SKM-1 (cell line): ENCODE measurements around the gene MYCBP2.
"Not testable (repeated sequence)": the region's sequence is repeated elsewhere in the genome, so short reads cannot be mapped to it uniquely, and the experiment has no call there.

Experiments used
- DNase-seq: peaks from one replicate; lab custom pipeline; 2025; ENCODE audit not compliant: unreplicated experiment; lab: John Stamatoyannopoulos, UW

The MYCBP2 gene

GRCh38 chr13:77326905-77327604, at the start of gene MYCBP2:
Gene MYCBP2 (minus strand): TSS chr13:77327094. CDS start chr13:77326775, 319 bp downstream.
- peak; percentile 97 for DNase-seq

GRCh38 chr13:77375560-77376108, 48.7 kb upstream of the MYCBP2 start:
- DNase-seq, result no peak

GRCh38 chr13:77374786-77375185, 47.9 kb upstream of the MYCBP2 start:
- DNase-seq, result no peak

GRCh38 chr13:77374339-77374738, 47.4 kb upstream of the MYCBP2 start:
- DNase-seq, result no peak

- DNase-seq, result no peak
These were observed 46.6 kb upstream of the MYCBP2 start for GRCh38 chr13:77373502-77373901.

- DNase-seq, result no peak
These were observed 45.4 kb upstream of the MYCBP2 start for GRCh38 chr13:77372275-77372674.

- no peak for DNase-seq
These were observed 44.0 kb upstream of the MYCBP2 start for GRCh38 chr13:77370888-77371287.

- DNase-seq, result no peak
These were observed 35.3 kb upstream of the MYCBP2 start for GRCh38 chr13:77362166-77362565.

- DNase-seq, result peak; percentile 23
These were observed 33.3 kb upstream of the MYCBP2 start for GRCh38 chr13:77360032-77360685.

- no peak for DNase-seq
These were observed 32.3 kb upstream of the MYCBP2 start for GRCh38 chr13:77359171-77359570.

GRCh38 chr13:77358001-77358400, 31.1 kb upstream of the MYCBP2 start:
- no peak for DNase-seq

- DNase-seq, result no peak
These were observed 29.3 kb upstream of the MYCBP2 start for GRCh38 chr13:77356155-77356554.

GRCh38 chr13:77353995-77354394, 27.1 kb upstream of the MYCBP2 start:
- peak; percentile 93 for DNase-seq

GRCh38 chr13:77351315-77351714, 24.4 kb upstream of the MYCBP2 start:
- DNase-seq, result no peak

- no peak for DNase-seq
These were observed 23.9 kb upstream of the MYCBP2 start for GRCh38 chr13:77350811-77351210.

GRCh38 chr13:77349365-77349764, 22.5 kb upstream of the MYCBP2 start:
- no peak for DNase-seq

- DNase-seq, result not testable (repeated sequence)
These were observed 20.5 kb upstream of the MYCBP2 start for GRCh38 chr13:77347351-77347750.

- no peak for DNase-seq
These were observed 18.4 kb upstream of the MYCBP2 start for GRCh38 chr13:77345150-77345780.

- DNase-seq, result no peak
These were observed 16.9 kb upstream of the MYCBP2 start for GRCh38 chr13:77343841-77344240.

- DNase-seq, result no peak
These were observed 12.5 kb upstream of the MYCBP2 start for GRCh38 chr13:77339408-77339807.

- peak; percentile 7 for DNase-seq
These were observed 12.1 kb upstream of the MYCBP2 start for GRCh38 chr13:77338961-77339401.

- DNase-seq, result no peak
These were observed 11.4 kb upstream of the MYCBP2 start for GRCh38 chr13:77338329-77338728.
